Right lobe of liver (tissue), 6 donors: ENCODE results near the gene KBTBD6. TPM values are rescaled to one million over a fixed set of nuclear protein-coding genes. Genes with fewer than 3 reads are reported as not detected.
A peak's percentile ranks its signal among the peaks of the same experiment; 100 is the strongest.

Experiments
- ATAC-seq, 4 donors: fragments of 200-7000 bp; cut with Tn5 transposase; one replicate each; pipeline ENCODE4 v1.9.1; 2020; ENCODE audit warnings: mild to moderate bottlenecking in 4 of 4, moderate library complexity in 4 of 4
- DNase-seq, 3 donors: peaks; one replicate each; pipeline ENCODE4 v3.0.0-alpha.2; 2020
- H3K27ac ChIP-seq, 3 donors: fragments of 200-600 bp; one replicate each; pipeline ENCODE4 v1.8.0; 2022
- H3K27me3 ChIP-seq, 2 donors: fragments of 200-600 bp; one replicate each; pipeline ENCODE4 v1.8.0; 2022
- H3K36me3 ChIP-seq, 4 donors: fragments of 200-600 bp; sonication (generic) in 1 of 4; one replicate each; pipeline versions ENCODE4 v1.5.1 to v1.8.0; 2017 to 2022; ENCODE audit warnings: control low read depth in 1 of 4
- H3K4me1 ChIP-seq, 4 donors: fragments of 200-600 bp; sonication (generic) in 1 of 4; one replicate each; pipeline versions ENCODE4 v1.5.1 to v1.8.0; 2017 to 2022; ENCODE audit warnings: control low read depth in 1 of 4
- H3K4me3 ChIP-seq, 3 donors: fragments of 200-600 bp; one replicate each; pipeline ENCODE4 v1.8.0; 2022
- H3K9me3 ChIP-seq, 4 donors: fragments of 200-600 bp; sonication (generic) in 1 of 4; one replicate each; pipeline versions ENCODE4 v1.5.1 to v1.8.0; 2017 to 2022; ENCODE audit warnings: control low read depth in 1 of 4
- POLR2A ChIP-seq: fragments of 450-650 bp; IDR thresholded peaks from one replicate; pipeline ENCODE4 v1.6.1; 2017; ENCODE audit warnings: antibody characterized with exemption, mild to moderate bottlenecking
- WGBS: methylation state at CpG from one replicate; pipeline ENCODE4 v1.1.6; 2018; ENCODE audit warnings: low coverage, low lambda C conversion rate; ENCODE audit not compliant: insufficient coverage; ENCODE audit errors: missing lambda C conversion rate; 5-methylcytosine and 5-hydroxymethylcytosine counted together
- intact Hi-C, 2 donors: fragments of 100-400 bp; cut with DNase I; formaldehyde crosslinking; loops; one replicate each; pipeline versions ENCODE4 v1.11.2 to v1.14.1; 2022
- long read RNA-seq: library from polyadenylated mRNA; unstranded; transcript quantifications from one replicate; pipeline ENCODE4 v2.0.0, GENCODE V29; 2019
- total RNA-seq, 6 experiments: library from RNA; depleted of rRNA in 2 of 6; stranded (reverse); fragments of >200 nt in 2 of 6; fragmentation: NEBNext Ultra II Directional in 3 of 6; extraction: Animal tissue kit (Norgen Biotek cat#: 25700) in 3 of 6; gene quantifications; one replicate each; pipeline versions ENCODE4 v1.1.0 to v1.2.4, GENCODE V29; 2016 to 2023
- TF ChIP-seq, protein P1 (sequence below), 4 donors: fragments of 200-600 bp in 3 of 4; fragments of 450-650 bp in 1 of 4; IDR thresholded peaks; one replicate each; pipeline versions ENCODE4 v1.5.1 to v1.8.0; 2016 to 2022; ENCODE audit warnings: antibody characterized with exemption in 4 of 4, mild to moderate bottlenecking in 2 of 4
- donor health status: DM: no; HTN: yes; CAD: no.
- donor health status: DM: no; HTN: no; CAD: no.
- donor health status: DM: no; HTN: no; CAD: no.
- donor health status: DM: no; HTN: yes; CAD: no.
- donor health status: DM: no; HTN: yes; CAD: no.

The KBTBD6 gene, protein sequence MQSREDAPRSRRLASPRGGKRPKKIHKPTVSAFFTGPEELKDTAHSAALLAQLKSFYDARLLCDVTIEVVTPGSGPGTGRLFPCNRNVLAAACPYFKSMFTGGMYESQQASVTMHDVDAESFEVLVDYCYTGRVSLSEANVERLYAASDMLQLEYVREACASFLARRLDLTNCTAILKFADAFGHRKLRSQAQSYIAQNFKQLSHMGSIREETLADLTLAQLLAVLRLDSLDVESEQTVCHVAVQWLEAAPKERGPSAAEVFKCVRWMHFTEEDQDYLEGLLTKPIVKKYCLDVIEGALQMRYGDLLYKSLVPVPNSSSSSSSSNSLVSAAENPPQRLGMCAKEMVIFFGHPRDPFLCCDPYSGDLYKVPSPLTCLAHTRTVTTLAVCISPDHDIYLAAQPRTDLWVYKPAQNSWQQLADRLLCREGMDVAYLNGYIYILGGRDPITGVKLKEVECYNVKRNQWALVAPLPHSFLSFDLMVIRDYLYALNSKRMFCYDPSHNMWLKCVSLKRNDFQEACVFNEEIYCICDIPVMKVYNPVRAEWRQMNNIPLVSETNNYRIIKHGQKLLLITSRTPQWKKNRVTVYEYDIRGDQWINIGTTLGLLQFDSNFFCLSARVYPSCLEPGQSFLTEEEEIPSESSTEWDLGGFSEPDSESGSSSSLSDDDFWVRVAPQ
- total RNA-seq = 1 to 10 TPM; 2.3 to 4.7 (median 3.7) TPM
- long read RNA-seq, full-length matches to known transcripts = 1 of 1 reads
- long read RNA-seq, partial matches to known transcripts = 0 of 1 reads
- long read RNA-seq, other reads (novel, unspliced or antisense) = 0 of 1 reads

DNA sequence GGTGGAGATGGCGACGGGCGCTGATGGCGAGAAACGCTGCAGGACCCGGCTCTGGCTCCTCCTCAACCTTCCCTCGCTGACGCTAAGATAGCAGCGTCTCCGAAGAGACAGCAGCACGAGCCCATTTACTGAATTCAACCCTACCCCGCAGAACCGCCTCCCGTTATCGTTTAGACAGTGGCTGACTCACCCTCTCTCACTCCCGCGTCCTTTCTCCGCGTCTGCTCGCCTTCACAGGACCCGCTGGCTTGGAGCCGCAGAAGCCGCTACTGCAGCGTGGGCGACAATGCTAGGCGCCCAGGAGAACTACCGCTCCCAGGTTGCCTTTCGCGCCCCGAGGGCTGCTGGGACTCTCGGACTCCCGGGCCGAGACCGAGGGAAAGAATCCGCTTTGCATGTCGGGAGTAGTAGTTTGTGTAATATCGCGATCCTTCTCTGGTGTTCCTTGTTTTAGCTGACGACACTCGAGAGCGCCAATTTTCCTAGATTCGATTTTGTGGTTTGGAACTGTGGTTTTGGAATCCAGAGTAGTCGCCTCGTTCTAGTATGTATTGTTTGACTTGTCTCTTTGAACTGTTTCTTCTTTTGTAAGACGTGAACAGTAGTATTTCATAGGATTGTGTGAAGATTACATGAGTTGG is at the start of gene KBTBD6:
Gene KBTBD6, minus strand, starts transcription at position 291 of the 641 bp plus-strand sequence. CDS start 291 bp downstream, outside the sequence.
- Histone ChIP-seq H3K27me3 (no peaks in the 10 kb centered on the region), H3K4me1 (peaks cover 0 to 15% (median 0%) of the 10 kb centered on the region in 4 donors), H3K9me3 (no peaks in the 10 kb centered on the region), H3K36me3 (no peaks in the 10 kb centered on the region), H3K27ac (peak within 1 kb of the TSS; percentile 41 to 80 (median 56)), H3K4me3 (peak within 1 kb of the TSS; percentile 61 to 79 (median 79))
- WGBS = 0% methylated on average over 26 of the region's 45 CpGs
- DNase-seq (peak; percentile 97 to 98 (median 97)), ATAC-seq (peak; percentile 99 to 100 (median 99))
- TF ChIP-seq, protein P1, sequence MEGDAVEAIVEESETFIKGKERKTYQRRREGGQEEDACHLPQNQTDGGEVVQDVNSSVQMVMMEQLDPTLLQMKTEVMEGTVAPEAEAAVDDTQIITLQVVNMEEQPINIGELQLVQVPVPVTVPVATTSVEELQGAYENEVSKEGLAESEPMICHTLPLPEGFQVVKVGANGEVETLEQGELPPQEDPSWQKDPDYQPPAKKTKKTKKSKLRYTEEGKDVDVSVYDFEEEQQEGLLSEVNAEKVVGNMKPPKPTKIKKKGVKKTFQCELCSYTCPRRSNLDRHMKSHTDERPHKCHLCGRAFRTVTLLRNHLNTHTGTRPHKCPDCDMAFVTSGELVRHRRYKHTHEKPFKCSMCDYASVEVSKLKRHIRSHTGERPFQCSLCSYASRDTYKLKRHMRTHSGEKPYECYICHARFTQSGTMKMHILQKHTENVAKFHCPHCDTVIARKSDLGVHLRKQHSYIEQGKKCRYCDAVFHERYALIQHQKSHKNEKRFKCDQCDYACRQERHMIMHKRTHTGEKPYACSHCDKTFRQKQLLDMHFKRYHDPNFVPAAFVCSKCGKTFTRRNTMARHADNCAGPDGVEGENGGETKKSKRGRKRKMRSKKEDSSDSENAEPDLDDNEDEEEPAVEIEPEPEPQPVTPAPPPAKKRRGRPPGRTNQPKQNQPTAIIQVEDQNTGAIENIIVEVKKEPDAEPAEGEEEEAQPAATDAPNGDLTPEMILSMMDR (IDR thresholded peaks at IDR 0.05) = peak in 1 of 4 donors; percentile 4
- peak; percentile 41 for TF ChIP-seq POLR2A
- intact Hi-C loops = loop anchor here (10.0 kb wide), 1 partner anchor 62 kb away; the partner anchor contains the start of gene KBTBD7 (in 2 of the 2)

GRCh38 chr13:41182231-41182630 is 49.6 kb upstream of the KBTBD6 start:
- no peak overlapping the region for H3K27ac ChIP-seq
- intact Hi-C loops = no loop called here
- no peaks in the 10 kb centered on the region for H3K36me3 ChIP-seq
- H3K9me3 ChIP-seq = no peaks in the 10 kb centered on the region
- DNase-seq (no peak), ATAC-seq (no peak)
- peaks cover 0 to 5% (median 0%) of the 10 kb centered on the region in 4 donors for H3K4me1 ChIP-seq
- H3K4me3 ChIP-seq = no peak overlapping the region
- no peak for TF ChIP-seq POLR2A
- TF ChIP-seq, protein P1 (IDR thresholded peaks at IDR 0.05) = no peak
- H3K27me3 ChIP-seq = no peaks in the 10 kb centered on the region

GRCh38 chr13:41179593-41180250 is 47.1 kb upstream of the KBTBD6 start:
- no peak for DNase-seq

More at GRCh38 chr13:41179593-41180250, 47.1 kb upstream of the KBTBD6 start:
- TF ChIP-seq, protein P1 (IDR thresholded peaks at IDR 0.05) = no peak
- no peak for TF ChIP-seq POLR2A
- no peaks in the 10 kb centered on the region for H3K9me3 ChIP-seq
- no peaks in the 10 kb centered on the region for H3K27me3 ChIP-seq
- H3K27ac ChIP-seq = no peak overlapping the region
- 82% methylated on average over 4 of the region's 4 CpGs for WGBS
- no peaks in the 10 kb centered on the region for H3K36me3 ChIP-seq
- H3K4me3 ChIP-seq = no peak overlapping the region
- intact Hi-C loops = no loop called here
- peaks cover 0 to 5% (median 0%) of the 10 kb centered on the region in 4 donors for H3K4me1 ChIP-seq
- no peak for ATAC-seq
